CD4-positive, alpha-beta T cell treated with Interleukin-15 for 4 hours (primary cell): ENCODE measurements around the gene RCBTB2.

Experiments used
- DNase-seq: peaks from one replicate; pipeline ENCODE4 v3.0.0-alpha.2; 2020; ENCODE audit warnings: low spot score

The RCBTB2 gene

DNA sequence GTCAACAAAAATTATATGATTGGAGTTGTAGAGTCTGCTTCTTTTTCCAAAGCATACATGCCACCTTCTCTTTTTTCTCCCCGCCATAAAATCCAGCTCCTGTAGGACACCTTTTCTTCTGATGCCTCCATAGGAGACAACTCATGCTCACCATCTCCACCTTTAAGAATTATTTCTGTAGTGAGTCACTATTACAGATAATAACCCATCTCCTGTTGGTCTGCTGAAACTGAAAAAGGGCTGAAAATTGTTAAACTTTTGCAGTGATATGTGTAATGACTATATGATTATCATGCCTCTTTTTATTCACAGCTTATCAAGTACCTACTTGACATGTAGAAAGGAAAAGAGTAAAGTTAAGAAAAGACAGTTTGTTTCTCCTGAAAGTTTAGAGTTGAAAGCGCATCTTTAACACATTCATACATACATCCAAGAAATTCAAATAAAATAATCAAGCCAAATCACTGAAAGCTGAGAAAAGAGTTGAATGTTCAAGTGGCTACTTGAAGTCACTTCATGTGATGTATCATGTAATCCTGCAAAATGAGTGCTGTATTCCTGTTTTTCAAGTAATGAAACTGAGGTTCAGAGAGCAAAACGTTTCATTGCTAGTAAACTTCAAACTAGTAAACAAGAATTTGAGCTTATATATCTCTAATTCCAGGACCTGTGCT, 84.5 kb downstream of the RCBTB2 start:
- DNase-seq, result no peak

DNA sequence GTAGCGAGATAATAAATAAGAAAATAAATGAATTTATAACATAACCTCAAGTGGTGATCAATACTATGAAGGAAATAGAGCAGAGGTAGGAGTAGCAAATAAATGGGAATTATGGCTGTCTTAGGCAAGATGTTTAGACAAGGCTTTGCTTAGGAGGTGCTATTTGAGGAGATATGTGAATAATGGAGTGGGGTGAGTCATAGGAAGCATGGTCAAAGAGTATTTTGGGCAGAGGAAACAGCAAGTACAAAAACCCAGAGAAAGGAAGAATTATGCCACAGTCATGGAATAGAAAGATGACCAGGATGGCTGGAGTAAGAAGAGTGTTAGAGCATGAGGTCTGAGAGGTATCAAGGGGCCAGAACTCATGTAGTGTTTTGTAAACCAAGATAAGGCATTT, 86.4 kb downstream of the RCBTB2 start:
- no peak for DNase-seq

DNA sequence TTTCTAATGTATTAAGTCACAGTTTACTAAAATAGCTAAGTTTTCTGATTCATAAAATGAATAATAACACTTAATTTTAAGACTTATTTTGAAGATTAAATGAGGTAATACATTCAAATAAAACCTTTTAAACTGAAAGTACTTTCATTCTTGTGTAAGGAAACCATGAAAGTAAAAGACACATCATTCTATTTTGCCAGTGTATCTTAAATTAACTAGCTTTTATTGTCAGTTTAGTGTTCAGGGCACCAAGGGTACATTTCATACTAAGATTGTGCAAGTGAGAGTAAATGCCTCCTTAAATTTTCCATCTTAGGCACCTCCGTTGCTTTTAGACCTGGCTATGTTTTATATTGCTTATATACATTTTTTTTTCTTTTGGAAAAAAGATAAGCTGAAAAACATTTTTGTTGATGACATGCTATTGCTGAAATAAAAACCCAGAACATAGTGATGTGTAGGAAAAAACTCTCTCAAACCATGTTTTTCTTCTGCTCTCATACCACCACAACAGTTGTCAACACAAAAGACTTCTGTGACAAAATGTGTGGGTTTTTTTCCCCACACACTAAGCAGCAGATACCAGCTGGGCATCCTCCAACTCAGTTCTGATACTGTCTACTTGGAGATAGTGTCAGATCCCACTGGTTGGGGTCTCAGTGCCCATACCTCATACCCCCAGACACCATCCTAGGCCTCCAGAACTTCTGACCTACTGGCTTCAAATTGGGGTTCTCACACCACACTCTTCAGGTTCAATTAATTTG, 89.3 kb downstream of the RCBTB2 start:
- DNase-seq, result no peak
